GM08714 (cell line): Measurements from ENCODE around the gene DMP1.
"Not testable (repeated sequence)": the region's sequence is repeated elsewhere in the genome, so short reads cannot be mapped to it uniquely, and the experiment has no call there.

Experiments
- H3K4me3 ChIP-seq: fragments of 200-500 bp; sonication (Bioruptor generic); 2 replicates; pipeline ENCODE4 v1.5.1; 2014; ENCODE audit warnings: mild to moderate bottlenecking, low read length, inconsistent platforms
- ZNF274 ChIP-seq: IDR thresholded peaks from 2 replicates; pipeline ENCODE4 v1.6.1; 2012; ENCODE audit warnings: mild to moderate bottlenecking, low read depth, low read length

DMP1 gene

GRCh38 chr4:87654487-87655044 lies 4.5 kb downstream of the DMP1 start:
- no peak for TF ChIP-seq ZNF274
- no peak overlapping the region for H3K4me3 ChIP-seq

- no peak overlapping the region for H3K4me3 ChIP-seq
- no peak for TF ChIP-seq ZNF274
Measured at GRCh38 chr4:87657525-87657924, 7.4 kb downstream of the DMP1 start.

- no peak overlapping the region for H3K4me3 ChIP-seq
- no peak for TF ChIP-seq ZNF274
Measured at GRCh38 chr4:87659247-87659931, 9.3 kb downstream of the DMP1 start.

- no peak for TF ChIP-seq ZNF274
- H3K4me3 ChIP-seq = no peak overlapping the region
Measured at GRCh38 chr4:87662871-87663270, 12.8 kb downstream of the DMP1 start.

- no peak for TF ChIP-seq ZNF274
- no peak overlapping the region for H3K4me3 ChIP-seq
Measured at GRCh38 chr4:87669373-87669772, 19.3 kb downstream of the DMP1 start.

- TF ChIP-seq ZNF274 = no peak
Measured at GRCh38 chr4:87677731-87678130, 27.7 kb downstream of the DMP1 start.

GRCh38 chr4:87679449-87680169 lies 29.5 kb downstream of the DMP1 start:
- no peak for TF ChIP-seq ZNF274

More at GRCh38 chr4:87677731-87678130, 27.7 kb downstream of the DMP1 start:
- no peak overlapping the region for H3K4me3 ChIP-seq

GRCh38 chr4:87680271-87680670 lies 30.2 kb downstream of the DMP1 start:
- no peak overlapping the region for H3K4me3 ChIP-seq
- no peak for TF ChIP-seq ZNF274

More at GRCh38 chr4:87679449-87680169, 29.5 kb downstream of the DMP1 start:
- H3K4me3 ChIP-seq = no peak overlapping the region

- H3K4me3 ChIP-seq = no peak overlapping the region
- no peak for TF ChIP-seq ZNF274
Measured at GRCh38 chr4:87688316-87688715, 38.2 kb downstream of the DMP1 start.

GRCh38 chr4:87690947-87691346 lies 40.9 kb downstream of the DMP1 start:
- H3K4me3 ChIP-seq = not testable (repeated sequence)

- H3K4me3 ChIP-seq = not testable (repeated sequence)
Measured at GRCh38 chr4:87692060-87692459, 42.0 kb downstream of the DMP1 start.

- no peak for TF ChIP-seq ZNF274
- no peak overlapping the region for H3K4me3 ChIP-seq
Measured at GRCh38 chr4:87697272-87697671, 47.2 kb downstream of the DMP1 start.

GRCh38 chr4:87697945-87698344 lies 47.9 kb downstream of the DMP1 start:
- no peak overlapping the region for H3K4me3 ChIP-seq
- TF ChIP-seq ZNF274 = no peak

- H3K4me3 ChIP-seq = no peak overlapping the region
- no peak for TF ChIP-seq ZNF274
Measured at GRCh38 chr4:87698394-87698793, 48.3 kb downstream of the DMP1 start.

- no peak overlapping the region for H3K4me3 ChIP-seq
- no peak for TF ChIP-seq ZNF274
Measured at GRCh38 chr4:87704001-87704400, 53.9 kb downstream of the DMP1 start.
